GM19025 (cell line): ENCODE results near the gene ADRM1.

ENCODE experiments used
- ATAC-seq: cut with Tn5 transposase; IDR thresholded peaks from one replicate; pipeline ENCODE4 v1.9.1; 2021; ENCODE audit warnings: mild to moderate bottlenecking, low read depth, moderate library complexity; ENCODE audit not compliant: unreplicated experiment

The ADRM1 gene

DNA sequence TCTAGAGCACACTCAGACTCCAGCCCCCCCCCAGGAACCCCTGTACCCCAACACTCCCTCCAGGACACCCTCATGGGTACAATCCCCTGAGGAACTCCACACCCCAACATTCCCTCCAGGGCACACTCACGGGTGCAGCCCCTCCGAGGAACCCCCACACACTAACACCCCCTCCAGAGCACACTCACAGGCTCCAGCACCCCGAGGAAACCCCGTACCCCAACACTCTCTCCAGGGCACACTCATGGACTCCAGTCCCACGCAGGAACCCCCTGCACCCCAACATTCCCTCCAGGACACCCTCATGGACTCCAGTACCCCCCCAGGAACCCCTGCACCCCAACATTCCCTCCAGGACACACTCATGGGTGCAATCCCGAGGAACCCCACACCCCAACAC, 32.7 kb downstream of the ADRM1 start:
- ATAC-seq = no peak

DNA sequence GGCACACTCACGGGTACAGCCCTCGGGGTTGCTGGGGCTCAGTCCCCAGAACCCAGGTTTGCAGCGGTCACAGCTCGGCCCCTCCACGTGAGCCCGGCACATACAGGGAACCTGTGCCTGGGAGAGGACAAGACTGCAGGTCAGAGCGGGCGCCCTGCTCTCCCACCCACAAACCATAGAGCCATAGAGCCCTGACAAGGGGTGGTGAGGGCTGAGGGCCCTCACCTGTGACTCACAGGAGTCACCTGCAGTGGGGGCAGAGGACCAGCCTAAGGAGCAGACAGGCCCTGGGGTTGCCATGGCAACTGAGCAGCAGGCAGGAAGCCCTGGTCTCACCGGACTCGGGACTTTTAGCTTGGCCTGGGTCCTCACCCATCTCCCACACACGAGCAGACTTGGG, 33.5 kb downstream of the ADRM1 start:
- ATAC-seq = no peak

DNA sequence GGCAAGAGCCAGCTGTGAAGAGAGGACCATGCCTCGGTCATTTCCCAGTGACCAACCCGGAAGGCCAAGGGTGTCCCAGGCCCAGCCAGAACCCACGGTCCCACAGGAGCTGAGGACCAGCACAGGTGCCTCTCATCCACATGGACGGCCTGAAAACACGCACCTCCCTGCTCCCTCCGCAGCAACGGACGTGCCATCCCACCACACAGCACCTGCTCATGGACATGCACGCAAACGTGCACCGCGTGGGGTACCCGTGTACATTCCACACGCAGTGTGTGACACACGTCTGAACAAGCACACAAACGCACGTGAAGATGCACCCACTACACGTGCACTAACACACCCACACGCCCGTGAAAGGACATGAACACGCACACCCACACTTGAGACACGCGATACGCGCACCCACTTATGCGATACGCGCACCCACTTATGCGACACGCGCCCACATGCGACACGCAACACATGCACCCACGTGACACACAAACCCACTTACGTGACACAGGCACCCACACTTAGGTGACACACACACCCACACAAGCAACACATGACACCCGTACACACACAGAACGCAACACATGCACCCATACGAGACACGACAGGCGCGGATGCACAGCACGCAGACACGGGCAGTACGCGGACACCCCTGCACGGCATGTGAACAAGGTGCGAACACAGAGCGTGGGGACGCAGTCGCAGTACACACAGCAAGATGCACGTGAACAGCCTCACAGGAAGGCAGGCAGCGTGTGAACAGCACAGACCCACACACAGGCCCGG, 34.2 kb downstream of the ADRM1 start:
- ATAC-seq = no peak

DNA sequence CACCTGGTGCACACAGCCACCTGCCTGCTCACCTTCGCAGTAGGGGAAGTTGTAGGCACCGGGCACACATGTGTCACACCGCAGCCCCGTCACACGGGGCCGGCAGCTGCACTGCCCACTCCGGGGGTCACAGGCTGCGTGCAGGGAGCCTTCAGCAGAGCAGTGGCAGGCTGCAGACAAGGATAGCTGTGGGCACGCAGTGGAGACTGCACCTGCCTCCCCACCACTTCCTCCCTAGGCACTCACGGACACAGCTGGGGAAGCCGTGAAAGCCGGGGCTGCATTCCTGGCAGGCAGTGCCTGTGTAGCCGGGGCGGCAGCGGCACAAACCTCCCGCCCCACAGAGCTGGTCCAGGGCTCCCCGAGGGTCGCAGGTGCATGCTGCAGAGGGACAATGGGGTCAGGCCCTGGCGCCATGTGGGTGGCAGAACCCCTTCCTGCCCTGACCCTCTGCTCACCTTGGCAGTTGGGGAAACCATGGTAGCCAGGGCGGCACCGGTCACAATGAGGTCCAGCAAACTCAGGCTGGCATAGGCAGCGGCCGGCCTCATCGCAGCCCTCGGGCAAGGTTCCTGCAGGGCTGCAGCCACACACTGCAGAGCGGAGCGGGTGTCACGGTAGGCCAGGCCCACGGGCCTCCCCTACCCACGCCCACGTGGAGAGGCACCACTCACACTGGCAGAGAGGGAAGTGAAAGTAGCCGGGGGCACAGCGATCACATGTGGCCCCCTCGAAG, 34.9 kb downstream of the ADRM1 start:
- no peak for ATAC-seq

DNA sequence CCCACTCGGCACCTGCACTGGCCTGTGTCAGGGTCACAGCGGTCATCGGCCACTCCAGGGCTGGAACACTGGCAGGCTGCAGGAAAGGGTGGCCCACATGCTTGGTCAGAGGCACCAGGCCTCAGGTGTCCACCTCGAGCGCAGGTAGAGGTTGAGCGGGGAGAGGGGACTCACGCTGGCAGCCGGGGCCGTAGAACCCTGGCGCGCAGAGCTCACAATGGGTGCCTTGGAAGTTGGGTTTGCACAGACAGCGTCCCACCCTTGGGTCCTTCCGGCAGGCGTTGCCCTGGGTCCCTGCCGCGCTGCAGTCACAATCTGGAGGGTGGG, 35.5 kb downstream of the ADRM1 start:
- ATAC-seq = no peak

DNA sequence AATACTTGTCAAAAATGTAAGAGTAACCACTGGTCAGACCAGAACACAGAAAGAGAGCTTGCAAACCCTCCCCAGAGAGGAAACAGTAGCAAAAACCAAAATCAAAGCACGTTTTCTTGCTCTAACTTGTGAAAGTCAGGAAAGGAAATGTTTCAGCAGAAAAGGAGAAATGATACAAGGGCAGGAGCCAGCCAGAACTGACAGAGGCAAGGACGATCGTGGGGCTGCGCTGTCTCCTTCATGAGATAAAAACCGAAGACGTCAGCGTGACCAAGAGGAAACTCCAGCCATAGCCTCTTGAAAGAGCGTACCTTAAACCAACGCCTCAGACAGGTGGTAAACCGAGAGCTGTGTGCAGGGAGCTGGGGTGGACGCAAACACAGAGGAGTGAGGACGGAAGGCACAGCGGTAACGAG, 36.9 kb downstream of the ADRM1 start:
- ATAC-seq = no peak

DNA sequence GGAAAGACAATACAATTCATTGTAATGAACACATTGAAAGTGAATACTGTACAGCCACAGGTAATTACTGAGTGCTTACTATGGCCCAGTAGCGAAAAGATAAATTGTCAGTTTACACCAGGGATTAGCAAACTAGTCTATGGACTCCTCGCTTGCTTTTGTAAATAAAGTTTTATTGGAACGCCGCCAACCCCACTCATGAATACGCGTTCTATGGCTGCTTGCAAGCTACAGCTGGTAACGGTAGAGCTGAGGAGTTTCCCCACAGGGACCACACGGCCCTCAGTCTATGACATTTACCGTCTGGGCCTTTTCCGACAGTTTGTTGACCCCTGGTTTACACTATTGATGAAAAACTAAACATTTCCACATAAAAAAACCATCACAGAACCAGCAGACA, 40.1 kb downstream of the ADRM1 start:
- ATAC-seq = no peak

DNA sequence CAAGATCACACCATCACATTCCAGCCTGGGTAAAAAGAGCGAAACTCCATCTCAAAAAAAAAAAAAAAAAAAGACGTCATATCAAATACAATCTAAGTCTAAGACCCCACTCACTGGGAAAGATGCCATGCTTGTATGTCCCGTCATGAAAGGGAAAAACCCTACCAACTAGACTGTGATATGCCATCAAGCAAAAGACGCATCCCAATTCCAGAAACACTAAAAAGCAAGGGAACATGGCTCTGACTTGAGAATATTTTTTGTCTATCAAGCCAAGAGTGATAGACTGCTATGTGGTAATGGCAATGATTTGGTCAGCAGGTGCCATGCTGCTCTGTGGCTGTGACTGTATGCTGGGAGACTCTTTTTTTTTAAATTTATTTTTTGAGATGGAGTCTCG, 41.3 kb downstream of the ADRM1 start:
- no peak for ATAC-seq

DNA sequence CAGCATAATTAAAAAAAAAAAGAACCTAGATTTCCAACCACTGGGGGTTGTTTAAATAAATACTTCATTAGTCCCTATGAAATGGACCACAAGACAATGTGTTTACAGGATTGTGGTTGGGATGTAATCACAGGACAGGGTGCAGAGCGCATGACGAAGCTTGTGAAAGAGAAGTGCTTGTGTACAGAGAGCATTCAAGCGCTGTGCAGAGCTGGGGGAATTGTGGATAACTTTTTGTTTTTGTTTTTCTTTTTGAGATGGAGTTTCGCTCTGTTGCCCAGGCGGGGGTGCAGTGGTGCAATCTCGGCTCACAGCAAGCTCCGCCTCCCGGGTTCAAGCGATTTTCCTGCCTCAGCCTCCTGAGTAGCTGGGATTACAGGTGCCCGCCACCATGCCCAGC, 42.0 kb downstream of the ADRM1 start:
- ATAC-seq = no peak

DNA sequence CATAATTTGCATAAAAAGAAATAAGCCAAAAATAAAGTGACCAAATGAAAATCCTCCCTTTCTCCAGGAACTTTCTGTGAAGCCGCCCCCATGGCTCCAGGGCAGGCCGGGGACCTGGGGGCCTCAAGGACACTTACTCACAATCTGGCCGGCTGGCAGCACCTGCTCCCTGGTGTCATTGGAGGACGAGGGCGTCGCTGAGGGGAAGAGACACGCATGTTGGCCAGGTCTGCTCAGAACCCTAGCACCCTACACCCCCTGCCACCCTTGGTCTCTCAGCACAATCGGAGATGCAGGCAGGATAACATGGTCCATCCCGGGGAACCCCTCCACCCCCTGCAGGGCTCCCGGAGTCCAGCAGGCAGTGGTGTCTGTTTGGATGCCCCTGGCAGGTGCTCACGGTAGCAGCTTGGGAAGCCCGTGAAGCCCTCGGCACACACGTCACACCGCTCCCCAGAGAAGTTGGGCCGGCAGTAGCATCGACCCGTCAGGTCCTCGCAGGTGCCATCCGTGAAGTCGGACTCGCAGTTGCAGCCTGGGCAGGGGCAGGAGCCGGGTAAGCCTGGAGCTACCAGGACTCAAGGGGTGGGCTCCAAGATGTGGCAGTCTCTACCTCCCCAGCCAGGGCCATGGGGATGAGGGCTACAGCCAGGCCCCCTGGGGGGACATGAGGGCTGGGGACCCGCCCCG, 43.0 kb downstream of the ADRM1 start:
- ATAC-seq = no peak

- no peak for ATAC-seq
These were observed 43.8 kb downstream of the ADRM1 start for GRCh38 chr20:62346398-62347150.

DNA sequence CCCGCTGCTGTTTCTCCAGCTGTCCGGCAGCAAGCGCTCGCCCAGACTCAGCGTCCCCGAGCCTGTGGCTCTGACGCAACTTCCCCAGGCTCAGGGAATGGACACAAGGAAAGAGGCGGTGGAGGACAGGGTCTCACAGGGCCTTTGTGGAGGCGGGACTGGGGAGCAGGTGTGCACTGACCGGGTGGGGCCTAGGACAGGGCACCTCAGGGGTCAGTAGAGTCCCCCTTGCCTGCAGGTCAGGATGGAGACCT, 44.3 kb downstream of the ADRM1 start:
- ATAC-seq = no peak

GRCh38 chr20:62347445-62347844, 44.6 kb downstream of the ADRM1 start:
- no peak for ATAC-seq

- no peak for ATAC-seq
These were observed 45.8 kb downstream of the ADRM1 start for GRCh38 chr20:62348604-62349003.

DNA sequence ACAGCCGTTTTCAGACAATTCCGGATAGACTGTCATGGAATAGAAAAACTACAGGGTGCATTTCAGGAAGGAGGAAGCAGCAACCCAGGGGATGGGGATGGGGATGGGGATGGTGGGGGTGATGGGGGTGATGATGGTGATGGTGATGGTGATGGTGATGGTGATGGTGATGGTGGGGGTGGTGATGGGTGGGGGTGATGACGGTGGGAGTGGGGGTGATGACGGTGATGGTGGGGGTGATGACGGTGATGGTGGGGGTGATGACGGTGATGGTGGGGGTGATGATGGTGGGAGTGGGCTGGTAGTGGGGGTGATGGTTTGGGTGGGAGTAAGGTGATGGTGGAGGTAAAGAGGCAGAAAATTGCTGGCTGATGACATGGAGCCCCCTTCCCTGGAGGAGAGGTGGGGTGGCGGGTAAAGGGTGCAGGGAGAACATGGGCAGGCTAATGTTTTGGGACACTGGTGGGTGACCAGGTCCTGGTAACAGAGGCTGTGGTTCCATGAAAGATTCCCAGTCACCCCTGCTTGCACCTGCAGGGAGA, 46.8 kb downstream of the ADRM1 start:
- no peak for ATAC-seq

GRCh38 chr20:62350098-62350628, 47.4 kb downstream of the ADRM1 start:
- ATAC-seq = no peak

DNA sequence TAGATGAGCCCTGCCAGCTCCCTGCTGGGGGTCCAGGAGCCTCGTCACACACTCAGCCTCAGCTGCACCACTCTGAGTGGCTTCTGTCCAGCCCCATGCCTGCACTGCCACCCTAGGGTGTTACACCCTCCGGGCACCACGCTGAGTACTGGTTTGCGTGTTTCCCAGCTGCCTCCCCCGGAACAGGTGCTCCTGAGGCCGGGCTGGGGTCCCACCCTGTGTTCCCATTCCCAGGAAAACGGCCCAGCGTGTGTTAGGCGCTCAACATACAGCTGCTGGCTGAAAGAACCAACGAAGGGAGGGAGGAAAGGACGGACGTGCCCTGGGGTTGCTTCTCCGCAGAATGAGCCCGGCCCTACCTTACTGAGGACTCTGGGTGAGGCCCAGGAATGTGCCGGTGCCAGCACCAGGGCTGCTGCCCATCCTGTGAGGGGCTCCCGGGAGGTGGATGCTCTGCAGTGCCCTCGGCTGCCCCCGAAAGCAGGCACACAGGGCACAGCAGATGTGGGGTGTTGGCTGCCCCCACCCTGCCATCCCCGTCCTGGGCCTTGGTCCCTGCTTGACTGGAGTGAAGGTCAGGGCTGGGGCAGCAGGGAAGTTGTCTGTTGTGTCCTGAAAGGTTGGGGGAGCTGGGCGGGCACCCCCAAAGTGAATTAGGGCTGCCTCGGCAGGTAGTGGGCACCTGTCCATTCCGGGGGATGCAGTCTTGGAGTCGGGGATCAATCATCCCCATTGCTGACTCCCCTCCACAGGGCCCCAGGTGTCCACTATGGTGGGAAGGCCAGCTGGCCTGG, 48.0 kb downstream of the ADRM1 start:
- ATAC-seq = no peak

DNA sequence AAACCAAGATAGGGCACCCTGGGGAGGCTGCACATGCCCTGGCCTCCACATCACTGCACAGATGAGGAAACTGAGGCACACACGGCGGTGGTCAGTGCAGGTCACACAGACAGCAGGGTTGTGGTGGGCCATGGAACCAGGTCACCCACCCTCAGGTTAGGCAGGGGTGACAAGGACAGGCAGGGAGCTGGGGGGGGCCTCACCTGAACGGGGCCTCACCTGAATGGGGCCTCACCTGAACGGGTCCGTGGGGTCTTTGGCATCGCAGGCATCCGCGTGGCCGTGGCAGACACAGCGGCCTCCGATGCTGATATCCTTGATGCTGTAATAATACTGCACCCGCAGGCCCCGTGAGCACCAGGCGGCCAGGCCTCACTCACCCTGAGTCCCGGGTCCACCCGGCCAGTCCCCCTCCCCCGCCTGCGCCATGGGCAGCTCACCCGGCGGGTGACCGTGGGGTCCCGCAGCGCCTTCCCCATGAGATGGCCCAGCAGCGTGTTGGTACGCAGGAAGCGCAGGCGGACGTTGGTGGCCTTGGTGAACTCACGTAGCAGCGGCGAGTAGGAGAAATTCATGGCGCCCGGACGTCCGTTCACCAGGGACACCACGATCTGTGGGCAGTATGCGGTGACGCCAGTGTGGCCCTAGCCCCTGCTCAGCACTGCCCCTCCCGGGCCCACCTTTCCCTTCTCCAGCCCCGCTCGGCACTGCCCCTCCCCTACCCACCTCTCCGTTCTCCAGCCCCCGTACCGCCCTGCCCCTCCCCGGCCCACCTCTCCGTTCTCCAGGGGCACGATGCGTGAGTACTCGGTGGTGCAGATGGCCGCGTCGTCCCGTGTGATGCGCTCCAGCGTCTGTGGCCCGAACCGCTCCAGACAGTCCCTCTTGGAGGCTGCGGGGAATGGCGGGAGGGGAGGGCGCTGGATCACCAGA, 48.9 kb downstream of the ADRM1 start:
- no peak for ATAC-seq
